Neural progenitor cell (in vitro differentiated cells): Measurements from ENCODE around the gene ANO7. TPM values are rescaled to one million over a fixed set of nuclear protein-coding genes. Genes with fewer than 3 reads are reported as not detected.

Source experiments
- DNase-seq: peaks from one replicate; pipeline ENCODE4 v3.0.0-alpha.2; 2016; ENCODE audit warnings: low spot score
- H2AFZ ChIP-seq: fragments of 200-600 bp; sonication (generic); replicated peaks from 2 replicates; pipeline ENCODE4 v1.6.1; 2016; ENCODE audit warnings: antibody characterized with exemption
- H3F3A ChIP-seq: fragments of 200-600 bp; sonication (generic); 2 replicates; pipeline ENCODE4 v1.6.1; 2016; ENCODE audit warnings: antibody characterized with exemption, low read depth
- H3K27ac ChIP-seq: fragments of 200-600 bp; sonication (generic); 2 replicates; pipeline ENCODE4 v1.5.1; 2016; ENCODE audit warnings: mild to moderate bottlenecking
- H3K27me3 ChIP-seq: fragments of 200-600 bp; sonication (generic); 2 replicates; pipeline ENCODE4 v1.6.1; 2016; ENCODE audit warnings: mild to moderate bottlenecking, moderate library complexity
- H3K36me3 ChIP-seq: fragments of 200-600 bp; sonication (generic); 2 replicates; pipeline ENCODE4 v1.5.1; 2016
- H3K4me1 ChIP-seq: fragments of 200-600 bp; sonication (generic); 2 replicates; pipeline ENCODE4 v1.6.1; 2016; ENCODE audit warnings: mixed run types
- H3K4me2 ChIP-seq: fragments of 200-600 bp; sonication (generic); 2 replicates; pipeline ENCODE4 v1.6.1; 2016
- H3K4me3 ChIP-seq: fragments of 200-600 bp; sonication (generic); 2 replicates; pipeline ENCODE4 v1.5.1; 2016
- H3K79me2 ChIP-seq: fragments of 200-600 bp; sonication (generic); 2 replicates; pipeline ENCODE4 v1.6.1; 2016; ENCODE audit warnings: low read depth
- H3K9ac ChIP-seq: fragments of 200-600 bp; sonication (generic); 2 replicates; pipeline ENCODE4 v1.6.1; 2016
- H3K9me3 ChIP-seq: fragments of 200-600 bp; sonication (generic); 2 replicates; pipeline ENCODE4 v1.5.1; 2016; ENCODE audit warnings: low read depth
- H4K20me1 ChIP-seq: fragments of 200-600 bp; sonication (generic); 2 replicates; pipeline ENCODE4 v1.6.1; 2016; ENCODE audit warnings: low read depth
- H3K27ac Mint-ChIP-seq: 3 replicates; pipeline ENCODE4 v1.8.0; 2021; ENCODE audit warnings: mixed read lengths
- H3K27me3 Mint-ChIP-seq: 2 replicates; pipeline ENCODE4 v1.8.0; 2022; ENCODE audit warnings: low read depth, mild to moderate bottlenecking, inconsistent platforms, moderate library complexity, mixed read lengths; ENCODE audit not compliant: insufficient read depth
- H3K36me3 Mint-ChIP-seq: 3 replicates; pipeline ENCODE4 v1.8.0; 2021; ENCODE audit warnings: mixed read lengths
- H3K4me1 Mint-ChIP-seq: 3 replicates; pipeline ENCODE4 v1.8.0; 2021; ENCODE audit warnings: mixed read lengths
- H3K4me3 Mint-ChIP-seq: 3 replicates; pipeline ENCODE4 v1.8.0; 2021; ENCODE audit warnings: mild to moderate bottlenecking, moderate library complexity, mixed read lengths
- H3K9me3 Mint-ChIP-seq: 3 replicates; pipeline ENCODE4 v1.8.0; 2020; ENCODE audit warnings: mixed read lengths
- EZH2 ChIP-seq: fragments of 200-600 bp; sonication (generic); IDR thresholded peaks from 2 replicates; pipeline ENCODE4 v1.6.1; 2017; ENCODE audit warnings: antibody characterized with exemption, mild to moderate bottlenecking, moderate library complexity
- EZH2phosphoT487 ChIP-seq: fragments of 200-600 bp; sonication (generic); IDR thresholded peaks from 2 replicates; pipeline ENCODE4 v1.6.1; 2017; ENCODE audit warnings: antibody characterized with exemption
- total RNA-seq: library from RNA; depleted of rRNA; stranded (reverse); fragments of >200 nt; gene quantifications from 2 replicates; pipeline ENCODE4 v1.2.3, GENCODE V29; 2015; ENCODE audit warnings: low replicate concordance
- TF ChIP-seq, protein P1 (sequence below): fragments of 200-600 bp; sonication (generic); IDR thresholded peaks from 2 replicates; pipeline ENCODE4 v1.5.1; 2017; ENCODE audit warnings: antibody characterized with exemption, mild to moderate bottlenecking

The ANO7 gene
- total RNA-seq, 1 donor from 2014 or later = not detected

DNA sequence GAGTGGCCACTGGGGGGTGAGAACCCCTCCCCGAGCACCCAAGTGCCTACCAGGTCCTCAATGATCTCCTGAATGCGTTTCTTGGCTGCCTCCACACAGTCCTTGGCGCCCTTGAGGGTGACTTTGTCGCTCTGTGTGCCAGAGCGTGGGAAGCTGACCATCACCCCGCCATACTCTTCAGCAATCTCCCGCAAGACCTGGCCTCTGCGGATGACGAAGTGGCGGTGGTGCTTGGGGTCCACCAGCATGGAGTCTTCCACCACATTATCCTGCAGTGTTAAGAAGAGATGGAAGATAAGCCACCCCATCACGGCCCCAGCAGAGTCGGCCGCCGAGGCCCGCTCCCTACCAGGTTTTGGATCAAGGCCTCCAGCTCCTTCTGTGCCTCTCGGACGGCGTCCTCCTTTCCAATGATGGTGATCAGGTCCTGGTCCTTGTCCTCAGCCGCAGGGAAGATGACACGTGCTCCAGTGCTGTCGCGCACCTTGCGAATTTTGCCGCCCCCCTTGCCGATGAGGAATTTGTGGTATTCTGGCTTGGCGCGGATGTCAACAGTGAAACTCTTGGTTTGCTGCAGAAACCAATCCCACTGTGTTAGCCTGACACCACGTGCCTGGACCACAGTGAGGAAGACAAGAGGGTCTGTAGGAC, 51.2 kb downstream of the ANO7 start:
- Histone ChIP-seq H3F3A (no peaks in the 10 kb centered on the region), H2AFZ (no peak overlapping the region), H3K4me1 (no peaks in the 10 kb centered on the region), H3K36me3 (peaks cover 2% of the 10 kb centered on the region), H3K9me3 (no peaks in the 10 kb centered on the region), H3K27me3 (no peaks in the 10 kb centered on the region), H3K27ac (no peak overlapping the region), H3K4me2 (no peak overlapping the region), H3K79me2 (no peaks in the 10 kb centered on the region), H3K4me3 (no peak overlapping the region), H4K20me1 (peaks cover 16% of the 10 kb centered on the region), H3K9ac (no peak overlapping the region)
- Mint-ChIP-seq H3K36me3 (peaks cover 52% of the 10 kb centered on the region), H3K4me1 (no peaks in the 10 kb centered on the region), H3K4me3 (no peak overlapping the region), H3K27ac (no peak overlapping the region), H3K27me3 (no peaks in the 10 kb centered on the region), H3K9me3 (no peaks in the 10 kb centered on the region)
- TF ChIP-seq EZH2phosphoT487 (no peak), EZH2 (no peak)
- DNase-seq = no peak

DNA sequence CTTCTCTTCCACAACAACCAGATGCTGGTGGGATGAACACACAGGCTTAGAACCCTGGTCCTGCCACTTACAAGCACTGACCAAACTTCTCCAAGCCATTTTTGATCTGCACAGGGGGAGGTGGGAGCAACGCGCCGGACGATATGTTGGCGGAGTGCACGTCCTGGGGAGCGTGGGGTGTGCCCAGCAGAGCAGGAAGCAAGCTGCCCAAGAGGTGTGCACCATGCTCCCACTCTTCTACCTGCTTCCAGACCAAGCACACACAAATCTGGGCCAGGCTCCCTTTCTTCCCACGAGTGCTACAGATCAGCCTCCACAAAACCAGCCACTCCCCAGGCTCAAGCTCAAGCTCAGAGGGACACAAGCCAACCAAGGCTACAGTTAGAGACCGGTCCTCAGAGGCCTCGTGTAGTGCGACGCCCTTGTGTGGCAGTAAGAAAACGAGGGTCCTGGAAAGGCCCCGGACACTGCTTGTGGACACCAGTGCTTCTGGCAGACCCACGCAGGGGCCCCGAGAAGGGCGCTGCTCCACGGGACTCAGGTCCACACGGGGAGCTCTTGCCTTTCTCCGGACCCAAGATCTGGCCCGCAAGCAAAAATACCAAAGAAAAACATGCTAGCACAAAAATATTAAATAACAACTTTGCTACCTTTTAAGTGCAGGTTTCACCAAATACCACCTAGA, 52.0 kb downstream of the ANO7 start:
- H3K27me3 Mint-ChIP-seq = no peaks in the 10 kb centered on the region
- H3K4me3 ChIP-seq = no peak overlapping the region
- no peak overlapping the region for H3K4me2 ChIP-seq
- H3K9me3 Mint-ChIP-seq = no peaks in the 10 kb centered on the region
- H3K4me1 ChIP-seq = no peaks in the 10 kb centered on the region
- H3F3A ChIP-seq = no peaks in the 10 kb centered on the region
- H3K27ac Mint-ChIP-seq = no peak overlapping the region
- H3K27ac ChIP-seq = no peak overlapping the region
- peaks cover 2% of the 10 kb centered on the region for H3K36me3 ChIP-seq
- H3K4me1 Mint-ChIP-seq = no peaks in the 10 kb centered on the region
- no peak overlapping the region for H3K4me3 Mint-ChIP-seq
- TF ChIP-seq EZH2phosphoT487 = no peak
- TF ChIP-seq, protein P1, sequence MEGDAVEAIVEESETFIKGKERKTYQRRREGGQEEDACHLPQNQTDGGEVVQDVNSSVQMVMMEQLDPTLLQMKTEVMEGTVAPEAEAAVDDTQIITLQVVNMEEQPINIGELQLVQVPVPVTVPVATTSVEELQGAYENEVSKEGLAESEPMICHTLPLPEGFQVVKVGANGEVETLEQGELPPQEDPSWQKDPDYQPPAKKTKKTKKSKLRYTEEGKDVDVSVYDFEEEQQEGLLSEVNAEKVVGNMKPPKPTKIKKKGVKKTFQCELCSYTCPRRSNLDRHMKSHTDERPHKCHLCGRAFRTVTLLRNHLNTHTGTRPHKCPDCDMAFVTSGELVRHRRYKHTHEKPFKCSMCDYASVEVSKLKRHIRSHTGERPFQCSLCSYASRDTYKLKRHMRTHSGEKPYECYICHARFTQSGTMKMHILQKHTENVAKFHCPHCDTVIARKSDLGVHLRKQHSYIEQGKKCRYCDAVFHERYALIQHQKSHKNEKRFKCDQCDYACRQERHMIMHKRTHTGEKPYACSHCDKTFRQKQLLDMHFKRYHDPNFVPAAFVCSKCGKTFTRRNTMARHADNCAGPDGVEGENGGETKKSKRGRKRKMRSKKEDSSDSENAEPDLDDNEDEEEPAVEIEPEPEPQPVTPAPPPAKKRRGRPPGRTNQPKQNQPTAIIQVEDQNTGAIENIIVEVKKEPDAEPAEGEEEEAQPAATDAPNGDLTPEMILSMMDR = no peak
- TF ChIP-seq EZH2 = no peak
- no peaks in the 10 kb centered on the region for H3K27me3 ChIP-seq
- H2AFZ ChIP-seq = no peak overlapping the region
- H3K9ac ChIP-seq = no peak overlapping the region
- DNase-seq = no peak
- peaks cover 50% of the 10 kb centered on the region for H3K36me3 Mint-ChIP-seq
- H3K9me3 ChIP-seq = no peaks in the 10 kb centered on the region
- H3K79me2 ChIP-seq = no peaks in the 10 kb centered on the region
- H4K20me1 ChIP-seq = peaks cover 13% of the 10 kb centered on the region

- DNase-seq = no peak
- H3K4me2 ChIP-seq = no peak overlapping the region
- no peak overlapping the region for H2AFZ ChIP-seq
- peaks cover 2% of the 10 kb centered on the region for H3K36me3 ChIP-seq
- no peaks in the 10 kb centered on the region for H3K79me2 ChIP-seq
- TF ChIP-seq, protein P1 = no peak
- TF ChIP-seq EZH2 (no peak), EZH2phosphoT487 (no peak)
- H3K27ac ChIP-seq = no peak overlapping the region
- no peaks in the 10 kb centered on the region for H3K27me3 ChIP-seq
- no peak overlapping the region for H3K4me3 ChIP-seq
- no peaks in the 10 kb centered on the region for H3K9me3 ChIP-seq
- Mint-ChIP-seq H3K9me3 (no peaks in the 10 kb centered on the region), H3K27me3 (peaks cover 1% of the 10 kb centered on the region), H3K36me3 (peaks cover 53% of the 10 kb centered on the region), H3K4me3 (no peak overlapping the region), H3K27ac (no peak overlapping the region), H3K4me1 (no peaks in the 10 kb centered on the region)
- H3F3A ChIP-seq = no peaks in the 10 kb centered on the region
- H3K4me1 ChIP-seq = no peaks in the 10 kb centered on the region
- peaks cover 13% of the 10 kb centered on the region for H4K20me1 ChIP-seq
- H3K9ac ChIP-seq = no peak overlapping the region
These were observed 53.2 kb downstream of the ANO7 start for GRCh38 chr2:241241669-241242068.

DNA sequence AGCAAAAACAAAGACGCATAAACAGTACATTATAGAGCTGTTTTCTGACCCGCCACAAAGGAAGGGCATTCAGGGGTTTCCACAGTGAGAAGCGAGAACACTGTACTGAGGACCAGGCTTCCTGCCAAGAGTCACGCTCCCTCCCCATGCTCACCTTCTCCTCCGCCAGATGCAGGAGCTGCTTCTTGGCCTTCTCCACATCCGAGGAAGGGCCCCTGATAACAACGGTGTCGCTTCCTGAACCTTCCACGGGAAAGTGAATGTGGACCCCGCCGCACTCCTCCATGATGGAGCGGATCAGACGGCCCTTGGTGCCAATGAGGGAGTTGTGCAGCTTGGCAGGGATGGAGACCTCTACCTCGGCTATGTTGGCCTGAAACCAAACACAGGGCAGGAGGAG, 53.8 kb downstream of the ANO7 start:
- H3K4me1 ChIP-seq = no peaks in the 10 kb centered on the region
- H3K36me3 ChIP-seq = peaks cover 2% of the 10 kb centered on the region
- no peaks in the 10 kb centered on the region for H3K9me3 ChIP-seq
- no peak overlapping the region for H3K4me3 Mint-ChIP-seq
- no peak overlapping the region for H3K4me2 ChIP-seq
- H3K4me3 ChIP-seq = no peak overlapping the region
- no peaks in the 10 kb centered on the region for H3K9me3 Mint-ChIP-seq
- TF ChIP-seq EZH2 (no peak), EZH2phosphoT487 (no peak)
- TF ChIP-seq, protein P1 = no peak
- H3K27ac Mint-ChIP-seq = no peak overlapping the region
- H3K9ac ChIP-seq = no peak overlapping the region
- no peaks in the 10 kb centered on the region for H3K27me3 ChIP-seq
- peaks cover 13% of the 10 kb centered on the region for H4K20me1 ChIP-seq
- peaks cover 2% of the 10 kb centered on the region for H3K27me3 Mint-ChIP-seq
- no peak for DNase-seq
- no peak overlapping the region for H3K27ac ChIP-seq
- no peaks in the 10 kb centered on the region for H3K4me1 Mint-ChIP-seq
- H3F3A ChIP-seq = no peaks in the 10 kb centered on the region
- peaks cover 54% of the 10 kb centered on the region for H3K36me3 Mint-ChIP-seq
- no peak overlapping the region for H2AFZ ChIP-seq
- H3K79me2 ChIP-seq = no peaks in the 10 kb centered on the region
